Measurements from ENCODE around the gene RNU4-1.

The RNU4-1 gene

GRCh38 chr12:120327593-120327992, 34.6 kb upstream of the RNU4-1 start, which contains the start of gene PLA2G1B:
Gene PLA2G1B (minus strand): TSS chr12:120327779. CDS start chr12:120327753, 26 bp downstream.
- Histone ChIP-seq H3K36me3 (ENCODE audit: control insufficient read depth, insufficient read depth, low read length) (no peaks in the 10 kb centered on the region), H3K27ac (ENCODE audit: low read length) (no peak within 1 kb of the TSS), H3K4me1 (ENCODE audit: control insufficient read depth, insufficient read depth, low read length) (no peaks in the 10 kb centered on the region), H3K9me3 (ENCODE audit: control insufficient read depth, insufficient read depth, low read length) (no peaks in the 10 kb centered on the region), H3K27me3 (ENCODE audit: control insufficient read depth, insufficient read depth, low read length) (no peaks in the 10 kb centered on the region), H3K4me3 (ENCODE audit: low read length) (no peak within 1 kb of the TSS)
- no CpG with 5 or more reads among the region's 5 CpGs for WGBS (ENCODE audit: insufficient coverage, insufficient read length)
- DNase-seq (ENCODE audit: low read depth, low spot score) = no peak

DNA sequence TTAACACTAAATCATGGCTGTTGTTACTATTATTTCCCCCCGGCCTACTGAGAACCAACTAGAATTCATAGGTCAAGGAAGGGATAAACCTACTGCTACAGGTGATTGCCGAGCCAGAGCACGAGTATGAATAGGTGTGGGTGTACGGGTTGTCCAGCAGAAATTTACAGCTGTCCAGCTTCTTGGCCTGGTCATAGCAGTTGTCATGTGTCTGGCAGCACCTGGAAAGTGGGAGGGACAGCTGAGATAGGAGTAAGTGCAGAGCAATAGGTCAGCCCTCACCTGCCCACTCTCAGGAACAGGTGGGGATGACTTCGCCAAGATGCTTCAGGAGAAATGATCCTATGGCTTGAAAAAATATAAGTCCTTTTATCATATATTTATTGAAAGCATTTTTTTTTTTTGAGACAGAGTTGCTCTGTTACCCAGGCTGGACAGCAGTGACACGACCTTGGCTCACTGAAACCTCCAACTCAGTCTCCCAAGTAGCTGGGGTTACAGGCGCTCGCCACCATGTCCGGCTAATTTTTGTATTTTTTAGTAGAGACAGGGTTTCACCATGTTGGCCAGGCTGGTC, 31.9 kb upstream of the RNU4-1 start:
- Histone ChIP-seq H3K9me3 (ENCODE audit: control insufficient read depth, insufficient read depth, low read length) (no peaks in the 10 kb centered on the region), H3K4me3 (ENCODE audit: low read length) (no peak overlapping the region), H3K36me3 (ENCODE audit: control insufficient read depth, insufficient read depth, low read length) (no peaks in the 10 kb centered on the region), H3K27me3 (ENCODE audit: control insufficient read depth, insufficient read depth, low read length) (no peaks in the 10 kb centered on the region; the same call in 1 of the 2 replicates), H3K4me1 (ENCODE audit: control insufficient read depth, insufficient read depth, low read length) (no peaks in the 10 kb centered on the region), H3K27ac (ENCODE audit: low read length) (no peak overlapping the region)
- WGBS (ENCODE audit: insufficient coverage, insufficient read length) = no CpG with 5 or more reads among the region's 9 CpGs
- no peak for DNase-seq (ENCODE audit: low read depth, low spot score)

DNA sequence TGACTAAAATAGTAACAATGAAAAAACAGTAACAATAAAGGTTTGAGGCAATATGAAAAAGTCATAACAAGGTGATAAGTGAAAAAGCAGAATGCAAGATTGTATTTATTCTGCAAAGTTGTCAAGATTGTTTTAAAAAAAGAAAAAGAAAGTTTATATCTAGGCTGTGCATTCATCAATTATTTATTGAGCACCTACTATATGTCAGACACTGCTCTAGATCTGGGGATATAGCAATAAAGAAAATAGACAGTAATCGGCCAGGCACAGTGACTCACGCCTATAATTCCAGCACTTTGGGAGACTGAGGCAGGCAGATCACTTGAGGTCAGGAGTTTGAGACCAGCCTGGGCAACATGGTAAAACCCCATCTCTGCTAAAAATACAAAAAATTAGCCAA, 30.7 kb upstream of the RNU4-1 start:
- WGBS (ENCODE audit: insufficient coverage, insufficient read length) = no CpG with 5 or more reads among the region's 2 CpGs
- Histone ChIP-seq H3K4me3 (ENCODE audit: low read length) (no peak overlapping the region), H3K27me3 (ENCODE audit: control insufficient read depth, insufficient read depth, low read length) (no peaks in the 10 kb centered on the region; the same call in 1 of the 2 replicates), H3K9me3 (ENCODE audit: control insufficient read depth, insufficient read depth, low read length) (no peaks in the 10 kb centered on the region), H3K36me3 (ENCODE audit: control insufficient read depth, insufficient read depth, low read length) (no peaks in the 10 kb centered on the region), H3K27ac (ENCODE audit: low read length) (no peak overlapping the region), H3K4me1 (ENCODE audit: control insufficient read depth, insufficient read depth, low read length) (no peaks in the 10 kb centered on the region)
- no peak for DNase-seq (ENCODE audit: low read depth, low spot score)

- Histone ChIP-seq H3K4me3 (ENCODE audit: low read length) (no peak overlapping the region), H3K27me3 (ENCODE audit: control insufficient read depth, insufficient read depth, low read length) (no peaks in the 10 kb centered on the region; the same call in 1 of the 2 replicates), H3K4me1 (ENCODE audit: control insufficient read depth, insufficient read depth, low read length) (no peaks in the 10 kb centered on the region), H3K9me3 (ENCODE audit: control insufficient read depth, insufficient read depth, low read length) (no peaks in the 10 kb centered on the region), H3K36me3 (ENCODE audit: control insufficient read depth, insufficient read depth, low read length) (no peaks in the 10 kb centered on the region), H3K27ac (ENCODE audit: low read length) (no peak overlapping the region)
- WGBS (ENCODE audit: insufficient coverage, insufficient read length) = no CpG with 5 or more reads among the region's 13 CpGs
- DNase-seq (ENCODE audit: low read depth, low spot score) = no peak
Observed at GRCh38 chr12:120321382-120322202, 28.6 kb upstream of the RNU4-1 start.

GRCh38 chr12:120317224-120318105, 24.4 kb upstream of the RNU4-1 start:
- peak overlapping the region; percentile 44; the same call in 1 of the 2 replicates for H3K4me3 ChIP-seq (ENCODE audit: low read length)
- DNase-seq (ENCODE audit: low read depth, low spot score) = peak; percentile 94
- no CpG with 5 or more reads among the region's 42 CpGs for WGBS (ENCODE audit: insufficient coverage, insufficient read length)
- H3K27me3 ChIP-seq (ENCODE audit: control insufficient read depth, insufficient read depth, low read length) = no peaks in the 10 kb centered on the region; the same call in 1 of the 2 replicates
- no peaks in the 10 kb centered on the region for H3K9me3 ChIP-seq (ENCODE audit: control insufficient read depth, insufficient read depth, low read length)
- no peak overlapping the region for H3K27ac ChIP-seq (ENCODE audit: low read length)
- H3K36me3 ChIP-seq (ENCODE audit: control insufficient read depth, insufficient read depth, low read length) = no peaks in the 10 kb centered on the region
- no peaks in the 10 kb centered on the region for H3K4me1 ChIP-seq (ENCODE audit: control insufficient read depth, insufficient read depth, low read length)

DNA sequence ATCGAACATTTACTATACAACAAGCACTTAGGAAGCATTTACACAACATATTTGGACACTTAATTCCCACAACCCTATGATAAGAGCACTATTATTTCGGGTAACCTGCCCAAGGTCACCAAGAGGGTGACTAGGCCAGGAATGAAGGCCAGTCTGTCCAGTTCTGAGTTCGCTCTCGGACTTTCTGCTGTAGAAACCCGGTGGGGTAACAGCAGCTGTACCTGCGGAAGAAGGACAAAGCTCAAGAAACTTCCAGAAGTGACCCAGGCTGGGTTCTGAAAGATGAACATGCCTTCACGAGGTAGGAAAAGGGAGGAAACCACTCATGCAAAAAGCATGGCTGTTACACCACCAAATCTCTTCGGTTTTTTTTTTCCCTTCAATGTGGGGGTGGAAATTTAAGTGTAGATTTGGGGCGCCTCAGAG, 23.8 kb upstream of the RNU4-1 start:
- WGBS (ENCODE audit: insufficient coverage, insufficient read length) = no CpG with 5 or more reads among the region's 9 CpGs
- Histone ChIP-seq H3K4me3 (ENCODE audit: low read length) (peak overlapping the region; percentile 44; the same call in 1 of the 2 replicates), H3K4me1 (ENCODE audit: control insufficient read depth, insufficient read depth, low read length) (no peaks in the 10 kb centered on the region), H3K27ac (ENCODE audit: low read length) (no peak overlapping the region), H3K27me3 (ENCODE audit: control insufficient read depth, insufficient read depth, low read length) (no peaks in the 10 kb centered on the region), H3K9me3 (ENCODE audit: control insufficient read depth, insufficient read depth, low read length) (no peaks in the 10 kb centered on the region), H3K36me3 (ENCODE audit: control insufficient read depth, insufficient read depth, low read length) (no peaks in the 10 kb centered on the region)
- DNase-seq (ENCODE audit: low read depth, low spot score) = no peak

DNA sequence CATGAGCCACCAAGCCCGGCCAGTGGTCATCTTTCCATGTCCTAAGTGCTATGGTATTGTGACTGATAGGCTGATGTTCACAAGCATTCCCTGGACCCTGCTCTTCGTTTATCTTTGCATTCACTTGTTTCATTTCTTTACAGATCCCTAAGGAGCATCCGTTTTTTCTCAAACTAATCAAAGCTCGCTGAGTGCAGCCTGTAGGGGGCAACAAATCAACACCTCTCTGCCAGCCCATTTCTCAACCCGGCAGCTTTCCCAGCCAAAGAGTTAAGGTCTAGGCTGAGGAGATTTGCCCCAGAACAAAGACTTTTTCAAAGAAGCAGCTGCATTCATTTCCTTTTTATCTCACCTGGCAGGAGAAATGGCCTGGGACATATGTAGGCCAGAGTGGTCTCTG, 21.2 kb upstream of the RNU4-1 start:
- no peaks in the 10 kb centered on the region for H3K4me1 ChIP-seq (ENCODE audit: control insufficient read depth, insufficient read depth, low read length)
- H3K9me3 ChIP-seq (ENCODE audit: control insufficient read depth, insufficient read depth, low read length) = no peaks in the 10 kb centered on the region
- H3K27ac ChIP-seq (ENCODE audit: low read length) = no peak overlapping the region
- no peaks in the 10 kb centered on the region for H3K27me3 ChIP-seq (ENCODE audit: control insufficient read depth, insufficient read depth, low read length)
- no peak overlapping the region for H3K4me3 ChIP-seq (ENCODE audit: low read length)
- peak; percentile 31 for DNase-seq (ENCODE audit: low read depth, low spot score)
- WGBS (ENCODE audit: insufficient coverage, insufficient read length) = no CpG with 5 or more reads among the region's 5 CpGs
- H3K36me3 ChIP-seq (ENCODE audit: control insufficient read depth, insufficient read depth, low read length) = no peaks in the 10 kb centered on the region

- no peaks in the 10 kb centered on the region for H3K9me3 ChIP-seq (ENCODE audit: control insufficient read depth, insufficient read depth, low read length)
- WGBS (ENCODE audit: insufficient coverage, insufficient read length) = no CpG with 5 or more reads among the region's 31 CpGs
- H3K4me3 ChIP-seq (ENCODE audit: low read length) = peak within 1 kb of the TSS; percentile 96
- no peak for DNase-seq (ENCODE audit: low read depth, low spot score)
- H3K4me1 ChIP-seq (ENCODE audit: control insufficient read depth, insufficient read depth, low read length) = no peaks in the 10 kb centered on the region
- no peaks in the 10 kb centered on the region for H3K27me3 ChIP-seq (ENCODE audit: control insufficient read depth, insufficient read depth, low read length)
- H3K27ac ChIP-seq (ENCODE audit: low read length) = no peak within 1 kb of the TSS
- no peaks in the 10 kb centered on the region for H3K36me3 ChIP-seq (ENCODE audit: control insufficient read depth, insufficient read depth, low read length)
Observed at GRCh38 chr12:120301962-120302815, 9.2 kb upstream of the RNU4-1 start, which contains the start of gene SIRT4. Gene SIRT4 (plus strand): TSS chr12:120302321. CDS start chr12:120303562, 1,241 bp downstream.

DNA sequence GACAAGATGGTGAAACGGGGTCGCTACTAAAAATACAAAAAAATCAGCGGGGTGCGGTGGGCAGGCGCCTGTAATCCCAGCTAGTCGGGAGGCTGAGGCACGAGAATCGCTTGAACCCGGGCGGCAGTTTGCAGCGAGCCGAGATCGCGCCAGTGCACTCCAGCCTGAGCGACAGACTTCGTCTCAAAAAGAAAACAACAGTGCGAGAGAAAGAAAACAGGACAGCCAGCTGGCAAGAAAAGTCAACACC, 701 bp downstream of the RNU4-1 start:
- H3K9me3 ChIP-seq (ENCODE audit: control insufficient read depth, insufficient read depth, low read length) = no peaks in the 10 kb centered on the region
- H3K4me3 ChIP-seq (ENCODE audit: low read length) = peak overlapping the region; percentile 56; the same call in 1 of the 2 replicates
- peaks cover 2% of the 10 kb centered on the region; the same call in 1 of the 2 replicates for H3K4me1 ChIP-seq (ENCODE audit: control insufficient read depth, insufficient read depth, low read length)
- no peak for DNase-seq (ENCODE audit: low read depth, low spot score)
- H3K36me3 ChIP-seq (ENCODE audit: control insufficient read depth, insufficient read depth, low read length) = no peaks in the 10 kb centered on the region
- no peak overlapping the region for H3K27ac ChIP-seq (ENCODE audit: low read length)
- H3K27me3 ChIP-seq (ENCODE audit: control insufficient read depth, insufficient read depth, low read length) = no peaks in the 10 kb centered on the region
- WGBS (ENCODE audit: insufficient coverage, insufficient read length) = no CpG with 5 or more reads among the region's 17 CpGs
